Measurements from ENCODE around the gene TRAK2.
"Not testable (repeated sequence)": the region's sequence is repeated elsewhere in the genome, so short reads cannot be mapped to it uniquely, and the experiment has no call there.

TRAK2 gene

GRCh38 chr2:201448701-201449100 is 2.6 kb downstream of the TRAK2 start:
- no peak for DNase-seq (ENCODE audit: low spot score)

- DNase-seq (ENCODE audit: low spot score), result no peak
These were observed 3.2 kb downstream of the TRAK2 start for GRCh38 chr2:201448061-201448460.

- no peak for DNase-seq (ENCODE audit: low spot score)
These were observed 4.2 kb downstream of the TRAK2 start for GRCh38 chr2:201447086-201447485.

- DNase-seq (ENCODE audit: low spot score), result no peak
These were observed 6.4 kb downstream of the TRAK2 start for GRCh38 chr2:201444746-201445465.

GRCh38 chr2:201441409-201441808 is 9.8 kb downstream of the TRAK2 start:
- DNase-seq (ENCODE audit: low spot score), result no peak

DNA sequence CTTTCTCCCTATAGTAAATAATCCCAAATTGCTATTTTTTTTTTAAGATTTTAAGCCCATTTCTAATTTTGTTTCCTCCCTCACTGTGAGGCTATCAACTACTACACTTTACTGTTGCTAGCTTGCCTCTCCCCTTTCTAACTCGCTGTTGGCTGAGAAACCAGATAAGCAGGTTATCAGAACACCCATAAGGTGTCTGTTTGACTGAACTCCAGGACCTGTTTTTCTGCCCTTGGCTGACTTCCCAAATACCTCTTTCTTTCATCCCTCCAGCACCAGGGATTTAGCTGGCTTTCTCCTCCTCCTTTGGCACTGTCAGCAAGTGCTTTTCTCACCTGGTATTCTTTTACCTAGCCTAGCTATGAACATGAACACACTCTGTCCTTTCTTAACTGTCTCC is 11.1 kb downstream of the TRAK2 start:
- no peak for DNase-seq (ENCODE audit: low spot score)

DNA sequence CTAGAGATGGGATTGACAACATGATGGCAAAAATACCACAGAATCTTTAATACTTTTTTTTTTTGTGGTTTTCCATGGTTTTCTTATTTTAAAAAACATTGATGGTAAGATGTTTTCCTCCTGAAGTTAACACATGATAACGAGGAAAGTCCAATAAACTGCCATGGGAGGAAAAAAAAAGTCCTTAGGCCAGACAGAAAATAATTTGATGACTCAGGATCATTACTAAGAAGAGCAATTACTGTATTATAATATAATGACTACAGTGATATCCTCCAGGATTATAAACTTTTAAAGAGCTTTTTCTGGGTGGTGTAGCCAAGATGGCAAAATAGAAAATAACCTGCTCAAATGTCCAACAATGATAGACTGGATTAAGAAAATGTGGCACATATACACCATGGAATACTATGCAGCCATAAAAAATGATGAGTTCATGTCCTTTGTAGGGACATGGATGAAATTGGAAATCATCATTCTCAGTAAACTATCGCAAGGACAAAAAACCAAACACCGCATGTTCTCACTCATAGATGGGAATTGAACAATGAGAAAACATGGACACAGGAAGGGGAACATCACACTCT is 11.8 kb downstream of the TRAK2 start:
- not testable (repeated sequence) for DNase-seq (ENCODE audit: low spot score)

DNA sequence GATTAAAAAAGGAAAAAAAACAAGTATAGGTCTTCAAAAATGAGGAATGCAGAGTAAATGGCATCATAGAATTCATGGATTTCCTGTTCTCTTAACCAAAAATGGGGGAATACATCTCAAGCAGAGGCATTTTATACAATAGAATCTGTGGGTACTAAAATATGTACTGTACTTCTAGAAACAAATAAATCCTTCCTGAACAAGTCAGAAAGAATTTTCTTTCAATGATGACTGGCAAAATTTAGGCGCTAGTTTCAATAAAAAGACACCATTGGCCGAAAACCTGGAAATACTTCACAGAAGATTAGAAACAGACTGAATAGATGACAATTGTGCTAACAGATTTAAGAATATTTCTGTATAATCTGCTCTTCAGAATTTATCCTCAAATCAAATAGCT is 15.1 kb downstream of the TRAK2 start:
- DNase-seq (ENCODE audit: low spot score), result no peak

GRCh38 chr2:201433394-201433995 is 17.8 kb downstream of the TRAK2 start:
- no peak for DNase-seq (ENCODE audit: low spot score)

DNA sequence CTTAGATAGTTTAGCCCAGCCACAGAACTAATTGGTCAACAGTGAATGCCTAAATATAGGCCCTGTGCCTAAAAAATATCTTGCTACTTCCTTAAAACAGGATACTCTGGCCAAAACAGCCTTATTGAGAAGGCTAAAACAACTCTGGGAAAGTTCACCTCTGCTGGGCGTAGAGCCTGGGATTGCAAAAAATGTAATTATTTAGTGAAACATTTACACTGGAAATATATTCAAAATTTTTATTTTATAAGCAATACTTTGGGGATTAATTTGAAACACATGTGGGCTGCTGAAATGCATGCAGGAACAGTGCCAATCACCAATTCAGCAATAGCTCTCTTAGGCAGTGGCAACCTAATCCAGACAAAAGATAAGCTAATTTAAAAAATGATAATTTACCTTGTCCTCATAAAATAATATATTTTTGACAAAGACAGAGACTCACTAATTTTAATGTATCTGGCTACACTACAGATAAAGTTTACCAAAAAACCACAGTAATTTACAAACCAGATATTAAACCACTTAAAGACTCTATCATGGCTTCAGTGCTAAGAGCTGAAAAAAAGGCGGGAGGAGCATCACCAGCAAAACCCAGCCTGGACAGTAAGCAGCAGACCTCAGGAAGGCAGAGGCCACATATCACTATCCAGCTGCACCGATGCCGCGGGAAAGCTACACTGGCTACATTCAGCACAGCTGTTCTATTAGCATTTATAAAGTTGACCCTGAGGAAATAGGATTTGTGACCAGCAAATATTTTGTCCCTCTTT is 18.5 kb downstream of the TRAK2 start:
- DNase-seq (ENCODE audit: low spot score), result peak; percentile 21

GRCh38 chr2:201432038-201432620 is 19.1 kb downstream of the TRAK2 start:
- no peak for DNase-seq (ENCODE audit: low spot score)

GRCh38 chr2:201430839-201431238 is 20.4 kb downstream of the TRAK2 start:
- DNase-seq (ENCODE audit: low spot score), result no peak

DNA sequence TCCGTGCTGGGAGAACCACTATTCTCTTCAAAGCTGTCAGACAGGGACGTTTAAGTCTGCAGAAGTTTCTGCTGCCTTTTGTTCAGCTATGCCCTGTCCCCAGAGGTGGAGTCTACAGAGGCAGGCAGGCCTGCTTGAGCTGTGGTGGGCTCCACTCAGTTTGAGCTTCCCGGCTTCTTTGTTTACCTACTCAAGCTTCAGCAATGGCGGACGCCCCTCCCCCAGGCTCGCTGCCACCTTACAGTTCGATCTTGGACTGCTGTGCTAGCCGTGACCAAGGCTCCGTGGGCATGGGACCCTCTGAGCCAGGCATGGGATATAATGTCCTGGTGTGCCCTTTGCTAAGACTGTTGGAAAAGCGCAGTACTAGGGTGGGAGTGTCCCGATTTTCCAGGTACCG is 20.9 kb downstream of the TRAK2 start:
- not testable (repeated sequence) for DNase-seq (ENCODE audit: low spot score)

DNA sequence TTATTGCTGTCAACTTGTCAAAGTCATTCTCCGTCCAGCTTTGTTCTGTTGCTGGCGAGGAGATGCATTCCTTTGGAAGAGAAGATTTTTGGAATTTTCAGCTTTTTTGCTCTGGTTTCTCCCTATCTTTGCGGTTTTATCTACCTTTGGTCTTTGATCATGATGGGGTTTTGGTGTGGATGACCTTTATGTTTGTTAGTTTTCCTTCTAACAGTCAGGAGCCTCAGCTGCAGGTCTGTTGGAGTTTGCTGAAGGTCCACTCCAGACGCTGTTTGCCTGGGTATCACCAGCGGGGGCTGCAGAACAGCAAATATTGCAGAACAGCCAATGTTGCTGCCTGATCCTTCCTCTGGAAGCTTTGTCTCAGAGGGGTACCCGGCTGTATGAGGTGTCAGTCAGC is 21.4 kb downstream of the TRAK2 start:
- DNase-seq (ENCODE audit: low spot score), result not testable (repeated sequence)

- not testable (repeated sequence) for DNase-seq (ENCODE audit: low spot score)
These were observed 22.9 kb downstream of the TRAK2 start for GRCh38 chr2:201428366-201428765.

- DNase-seq (ENCODE audit: low spot score), result no peak
These were observed 25.3 kb downstream of the TRAK2 start for GRCh38 chr2:201425952-201426351.

DNA sequence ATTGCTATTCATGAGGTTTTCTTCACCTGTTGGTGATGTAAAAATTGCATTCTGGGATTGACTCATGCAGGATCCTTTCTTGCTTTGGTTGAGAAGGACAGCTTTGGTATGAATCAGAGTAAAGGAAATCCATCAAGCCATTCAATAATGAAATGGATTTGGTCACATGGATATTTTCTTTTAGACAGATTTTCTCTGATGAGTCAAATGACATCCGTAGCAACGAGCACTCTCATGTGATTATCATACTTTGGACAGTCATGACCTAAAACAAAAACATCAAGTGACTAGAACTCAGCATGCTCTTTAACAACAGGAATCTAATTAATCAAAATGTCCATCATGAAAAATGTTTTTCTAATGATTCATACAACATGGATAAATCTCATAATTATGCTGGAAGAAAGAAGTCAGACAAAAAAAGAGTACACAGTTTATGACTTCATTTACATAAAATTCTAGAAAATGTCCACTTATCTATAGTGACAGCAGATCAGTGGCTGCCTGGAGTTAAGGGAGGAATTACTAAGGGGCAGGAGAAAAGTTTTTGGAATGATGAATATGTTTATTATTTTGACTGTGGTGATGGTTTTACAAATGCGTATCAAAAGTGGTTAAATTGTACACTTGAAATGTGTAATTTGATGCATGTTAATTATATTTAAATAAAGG is 30.7 kb downstream of the TRAK2 start:
- DNase-seq (ENCODE audit: low spot score), result no peak

GRCh38 chr2:201419986-201420385 is 31.3 kb downstream of the TRAK2 start:
- no peak for DNase-seq (ENCODE audit: low spot score)

DNA sequence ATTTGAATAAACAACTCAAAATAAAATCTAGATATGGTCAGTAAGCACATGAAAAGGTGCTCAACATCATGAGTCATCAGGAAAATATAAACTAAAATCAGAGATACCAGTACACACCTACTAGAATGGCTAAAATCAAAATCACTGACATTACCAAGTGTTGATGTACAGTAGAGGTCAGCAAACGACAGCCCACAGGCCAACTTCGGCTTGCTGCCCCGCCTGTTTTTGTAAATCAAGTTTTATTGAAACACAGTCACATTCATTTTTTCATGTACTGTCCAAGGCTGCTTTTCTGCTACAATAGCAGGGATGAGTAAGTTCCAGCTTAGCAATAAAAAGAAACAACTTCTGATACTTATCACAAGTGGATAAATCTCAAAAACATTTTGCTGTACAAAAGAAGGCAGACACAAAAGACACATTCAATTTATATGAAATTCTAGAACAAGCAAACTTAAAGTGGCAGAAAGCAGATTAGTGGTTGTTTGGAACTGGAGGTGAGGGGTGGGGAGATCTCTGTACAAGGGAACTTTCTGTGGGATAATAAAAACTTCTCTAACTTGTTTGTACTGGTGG is 32.1 kb downstream of the TRAK2 start:
- DNase-seq (ENCODE audit: low spot score), result no peak

DNA sequence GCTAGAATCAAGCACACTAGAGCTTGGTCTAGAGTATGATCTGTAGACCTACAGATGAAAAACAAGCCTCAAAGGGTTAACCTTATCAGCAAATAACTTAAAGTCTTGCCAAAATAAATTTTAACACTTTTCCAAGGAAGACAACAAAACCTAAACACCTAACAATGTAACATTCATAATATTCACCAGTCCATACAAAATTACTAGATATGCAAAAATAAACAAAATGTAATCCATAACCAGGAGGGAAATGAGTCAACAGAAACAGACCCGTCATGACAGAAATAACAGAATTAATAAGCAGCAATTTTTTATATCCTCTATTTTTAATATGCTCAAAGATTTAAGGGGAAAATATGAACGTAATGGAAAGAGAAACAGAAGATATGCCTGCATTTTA is 36.1 kb downstream of the TRAK2 start:
- no peak for DNase-seq (ENCODE audit: low spot score)
